ENCODE results near the gene GCH1.
"Not testable (repeated sequence)": the region's sequence is repeated elsewhere in the genome, so short reads cannot be mapped to it uniquely, and the experiment has no call there.

The GCH1 gene

DNA sequence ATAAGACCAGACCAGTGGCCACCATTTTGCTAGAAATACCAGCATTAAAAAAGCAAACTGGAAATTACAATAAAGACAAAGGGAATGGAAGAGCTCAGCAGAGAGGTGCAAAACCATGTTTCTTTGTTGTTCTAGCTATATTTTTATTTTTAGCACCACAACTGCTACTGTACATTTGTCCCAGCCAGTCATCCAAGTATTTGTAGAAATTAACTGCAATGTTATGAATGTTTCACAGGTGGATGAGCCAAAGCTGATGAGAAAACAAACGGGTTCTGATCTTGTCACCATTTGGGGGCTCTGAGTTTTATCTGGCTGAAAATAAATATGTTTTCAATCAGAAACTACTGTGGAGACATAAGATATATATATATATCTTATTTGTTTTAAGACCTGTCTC lies 24.9 kb upstream of the GCH1 start:
- Histone ChIP-seq H3K27ac (ENCODE audit: low read depth, low read length, poor library complexity, severe bottlenecking) (no peak overlapping the region), H4K20me1 (ENCODE audit: insufficient read depth, low read length) (no peaks in the 10 kb centered on the region), H3K9me2 (ENCODE audit: low read depth, low read length) (no peaks in the 10 kb centered on the region), H3K9me3 (ENCODE audit: low read length) (no peaks in the 10 kb centered on the region), H3K27me3 (ENCODE audit: insufficient read depth, low read length) (no peaks in the 10 kb centered on the region), H3K9ac (ENCODE audit: low read length) (no peak overlapping the region), H3K4me1 (ENCODE audit: insufficient read depth, low read length, severe bottlenecking) (no peaks in the 10 kb centered on the region), H3F3A (ENCODE audit: insufficient read depth, low read length) (no peaks in the 10 kb centered on the region), H3K36me3 (ENCODE audit: insufficient read depth, low read length) (no peaks in the 10 kb centered on the region), H3K79me2 (ENCODE audit: insufficient read depth, low read length) (no peaks in the 10 kb centered on the region), H2AFZ (ENCODE audit: low read length) (no peak overlapping the region), H3K4me3 (ENCODE audit: low read depth, low read length, poor library complexity, severe bottlenecking) (no peak overlapping the region), H3K4me2 (ENCODE audit: low read length) (no peak overlapping the region)
- TF ChIP-seq EZH2 (IDR thresholded peaks at IDR 0.05; ENCODE audit: borderline replicate concordance, low read length): no peak
- TF ChIP-seq, protein P1, sequence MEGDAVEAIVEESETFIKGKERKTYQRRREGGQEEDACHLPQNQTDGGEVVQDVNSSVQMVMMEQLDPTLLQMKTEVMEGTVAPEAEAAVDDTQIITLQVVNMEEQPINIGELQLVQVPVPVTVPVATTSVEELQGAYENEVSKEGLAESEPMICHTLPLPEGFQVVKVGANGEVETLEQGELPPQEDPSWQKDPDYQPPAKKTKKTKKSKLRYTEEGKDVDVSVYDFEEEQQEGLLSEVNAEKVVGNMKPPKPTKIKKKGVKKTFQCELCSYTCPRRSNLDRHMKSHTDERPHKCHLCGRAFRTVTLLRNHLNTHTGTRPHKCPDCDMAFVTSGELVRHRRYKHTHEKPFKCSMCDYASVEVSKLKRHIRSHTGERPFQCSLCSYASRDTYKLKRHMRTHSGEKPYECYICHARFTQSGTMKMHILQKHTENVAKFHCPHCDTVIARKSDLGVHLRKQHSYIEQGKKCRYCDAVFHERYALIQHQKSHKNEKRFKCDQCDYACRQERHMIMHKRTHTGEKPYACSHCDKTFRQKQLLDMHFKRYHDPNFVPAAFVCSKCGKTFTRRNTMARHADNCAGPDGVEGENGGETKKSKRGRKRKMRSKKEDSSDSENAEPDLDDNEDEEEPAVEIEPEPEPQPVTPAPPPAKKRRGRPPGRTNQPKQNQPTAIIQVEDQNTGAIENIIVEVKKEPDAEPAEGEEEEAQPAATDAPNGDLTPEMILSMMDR (IDR thresholded peaks at IDR 0.05; ENCODE audit: low read length): no peak

DNA sequence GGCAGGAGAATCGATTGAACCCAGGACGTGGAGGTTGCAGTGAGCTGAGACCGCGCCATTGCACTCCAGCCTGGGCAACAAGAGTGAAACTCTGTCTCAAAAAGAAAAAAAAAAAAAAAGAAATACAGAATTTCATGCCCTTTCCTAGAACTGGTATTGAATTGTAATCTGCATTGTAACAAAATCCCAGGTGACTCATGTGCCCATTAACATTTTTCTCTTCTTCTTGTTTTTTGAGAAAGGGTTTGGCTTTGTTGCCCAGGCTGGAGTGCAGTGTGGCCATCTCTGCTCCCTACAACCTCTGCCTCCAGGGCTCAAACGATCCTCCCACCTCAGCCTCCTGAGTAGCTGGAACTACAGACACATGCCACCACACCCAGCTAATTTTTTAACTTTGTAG lies 23.9 kb upstream of the GCH1 start:
- H3K9ac ChIP-seq (ENCODE audit: low read length); H3K36me3 ChIP-seq (ENCODE audit: insufficient read depth, low read length); H2AFZ ChIP-seq (ENCODE audit: low read length); H3K9me2 ChIP-seq (ENCODE audit: low read depth, low read length); H3K4me2 ChIP-seq (ENCODE audit: low read length); H3F3A ChIP-seq (ENCODE audit: insufficient read depth, low read length); H3K79me2 ChIP-seq (ENCODE audit: insufficient read depth, low read length); H3K4me1 ChIP-seq (ENCODE audit: insufficient read depth, low read length, severe bottlenecking); H3K4me3 ChIP-seq (ENCODE audit: low read depth, low read length, poor library complexity, severe bottlenecking); H4K20me1 ChIP-seq (ENCODE audit: insufficient read depth, low read length); H3K9me3 ChIP-seq (ENCODE audit: low read length); H3K27ac ChIP-seq (ENCODE audit: low read depth, low read length, poor library complexity, severe bottlenecking); H3K27me3 ChIP-seq (ENCODE audit: insufficient read depth, low read length): not testable (repeated sequence)

DNA sequence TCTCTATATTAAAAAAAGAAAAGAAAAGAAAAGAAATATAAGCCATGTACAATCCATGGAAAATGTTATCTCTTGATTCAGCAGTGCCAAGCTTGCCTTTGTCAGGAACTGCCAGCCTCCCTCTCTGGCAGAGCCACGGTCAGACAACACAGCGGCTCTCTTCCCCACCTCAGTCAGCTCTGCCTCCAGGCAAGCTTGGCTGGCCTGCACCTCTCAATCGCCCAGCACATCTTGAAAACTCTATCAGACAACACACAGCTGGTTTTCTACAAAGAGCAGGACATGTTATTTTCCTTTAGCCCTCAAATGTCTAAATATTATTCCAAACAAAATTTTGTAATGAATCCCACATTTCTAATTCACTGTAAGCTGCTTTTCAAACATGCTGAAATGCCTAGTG lies 20.0 kb upstream of the GCH1 start:
- H3K4me2 ChIP-seq (ENCODE audit: low read length): no peak overlapping the region

DNA sequence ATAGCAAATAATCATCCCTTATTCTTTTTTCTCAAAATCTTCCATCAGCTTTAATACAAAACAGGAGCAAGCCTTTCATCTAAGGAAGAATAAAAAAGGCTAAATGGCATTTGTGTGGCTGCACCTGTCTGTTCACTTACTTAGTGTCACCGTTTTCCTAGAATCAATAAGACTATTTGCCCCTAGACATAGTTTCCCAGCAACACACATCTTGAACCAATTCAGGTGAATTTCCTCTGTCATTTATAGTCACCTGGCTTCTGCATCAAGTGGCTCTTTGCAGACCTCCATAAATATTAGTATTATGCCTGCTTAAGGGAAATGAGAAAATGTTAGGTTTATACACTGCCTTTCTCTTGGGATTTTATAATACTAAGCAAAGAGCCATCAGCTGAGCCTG lies 17.4 kb upstream of the GCH1 start:
- Histone ChIP-seq H3K27me3 (ENCODE audit: insufficient read depth, low read length) (no peaks in the 10 kb centered on the region), H3K9ac (ENCODE audit: low read length) (no peak overlapping the region), H3K27ac (ENCODE audit: low read depth, low read length, poor library complexity, severe bottlenecking) (no peak overlapping the region), H3K36me3 (ENCODE audit: insufficient read depth, low read length) (no peaks in the 10 kb centered on the region), H3K4me3 (ENCODE audit: low read depth, low read length, poor library complexity, severe bottlenecking) (no peak overlapping the region), H3K4me1 (ENCODE audit: insufficient read depth, low read length, severe bottlenecking) (no peaks in the 10 kb centered on the region), H3K9me3 (ENCODE audit: low read length) (no peaks in the 10 kb centered on the region), H2AFZ (ENCODE audit: low read length) (no peak overlapping the region), H3F3A (ENCODE audit: insufficient read depth, low read length) (no peaks in the 10 kb centered on the region), H4K20me1 (ENCODE audit: insufficient read depth, low read length) (no peaks in the 10 kb centered on the region), H3K79me2 (ENCODE audit: insufficient read depth, low read length) (no peaks in the 10 kb centered on the region), H3K4me2 (ENCODE audit: low read length) (no peak overlapping the region), H3K9me2 (ENCODE audit: low read depth, low read length) (no peaks in the 10 kb centered on the region)
- TF ChIP-seq, protein P1 (IDR thresholded peaks at IDR 0.05; ENCODE audit: low read length): no peak
- TF ChIP-seq EZH2 (IDR thresholded peaks at IDR 0.05; ENCODE audit: borderline replicate concordance, low read length): no peak

More for the DNA sequence above, 20.0 kb upstream of the GCH1 start:
- no peak overlapping the region for H3K27ac ChIP-seq (ENCODE audit: low read depth, low read length, poor library complexity, severe bottlenecking)
- H3K9me2 ChIP-seq (ENCODE audit: low read depth, low read length): no peaks in the 10 kb centered on the region
- H3K4me1 ChIP-seq (ENCODE audit: insufficient read depth, low read length, severe bottlenecking): no peaks in the 10 kb centered on the region
- H3K36me3 ChIP-seq (ENCODE audit: insufficient read depth, low read length): no peaks in the 10 kb centered on the region
- no peaks in the 10 kb centered on the region for H4K20me1 ChIP-seq (ENCODE audit: insufficient read depth, low read length)
- no peaks in the 10 kb centered on the region for H3K9me3 ChIP-seq (ENCODE audit: low read length)
- no peaks in the 10 kb centered on the region for H3K79me2 ChIP-seq (ENCODE audit: insufficient read depth, low read length)
- TF ChIP-seq, protein P1 (IDR thresholded peaks at IDR 0.05; ENCODE audit: low read length): no peak
- TF ChIP-seq EZH2 (IDR thresholded peaks at IDR 0.05; ENCODE audit: borderline replicate concordance, low read length): no peak
- H3F3A ChIP-seq (ENCODE audit: insufficient read depth, low read length): no peaks in the 10 kb centered on the region
- H3K9ac ChIP-seq (ENCODE audit: low read length): no peak overlapping the region
- H3K4me3 ChIP-seq (ENCODE audit: low read depth, low read length, poor library complexity, severe bottlenecking): no peak overlapping the region
- H3K27me3 ChIP-seq (ENCODE audit: insufficient read depth, low read length): no peaks in the 10 kb centered on the region
- no peak overlapping the region for H2AFZ ChIP-seq (ENCODE audit: low read length)
